SK-N-MC (cell line): Measurements from ENCODE around the gene FAM47E.

Source experiments
- DNase-seq: peaks from one replicate; pipeline ENCODE4 v3.0.0-alpha.2; 2011; ENCODE audit warnings: low read depth, low spot score
- H3K27ac ChIP-seq: fragments of 200-600 bp; sonication (generic); 2 replicates; pipeline ENCODE4 v1.5.1; 2016; ENCODE audit warnings: mixed run types
- H3K36me3 ChIP-seq: fragments of 200-600 bp; sonication (generic); 2 replicates; pipeline ENCODE4 v1.6.1; 2017; ENCODE audit warnings: antibody characterized with exemption, low read length, mixed read lengths; ENCODE audit not compliant: insufficient read depth
- H3K4me3 ChIP-seq: fragments of 200-600 bp; sonication (generic); 2 replicates; pipeline ENCODE4 v1.5.1; 2016
- H3K9ac ChIP-seq: fragments of 200-600 bp; sonication (generic); 2 replicates; pipeline ENCODE4 v1.8.0; 2017; ENCODE audit warnings: mixed run types, mixed read lengths; ENCODE audit not compliant: insufficient read length
- H3K9me3 ChIP-seq: fragments of 200-600 bp; sonication (generic); 2 replicates; pipeline ENCODE4 v1.6.1; 2017; ENCODE audit warnings: low read depth, mild to moderate bottlenecking, antibody characterized with exemption, low read length, moderate library complexity, mixed read lengths
- EZH2 ChIP-seq: fragments of 200-600 bp; sonication (generic); IDR thresholded peaks from one replicate; pipeline ENCODE4 v1.6.1; 2017; ENCODE audit warnings: antibody characterized with exemption
- FOXP2 ChIP-seq: optimal IDR thresholded peaks from 2 replicates; pipeline ENCODE3; 2011; ENCODE audit warnings: mild to moderate bottlenecking, moderate library complexity; ENCODE audit not compliant: insufficient read depth; ENCODE audit errors: extremely low read length, control extremely low read depth
- POLR2AphosphoS5 ChIP-seq: IDR thresholded peaks from 2 replicates; pipeline ENCODE4 v1.6.1; 2012; ENCODE audit warnings: mild to moderate bottlenecking, low read depth, low read length, borderline replicate concordance

FAM47E gene

GRCh38 chr4:76313547-76313946 lies 62.0 kb downstream of the FAM47E start:
- Histone ChIP-seq H3K4me3 (no peak overlapping the region), H3K36me3 (no peaks in the 10 kb centered on the region), H3K9me3 (no peaks in the 10 kb centered on the region), H3K27ac (no peak overlapping the region), H3K9ac (no peak overlapping the region)
- no peak for TF ChIP-seq EZH2
- no peak for TF ChIP-seq FOXP2
- TF ChIP-seq POLR2AphosphoS5: no peak
- DNase-seq: no peak

- no peak for DNase-seq
- Histone ChIP-seq H3K9me3 (no peaks in the 10 kb centered on the region), H3K36me3 (no peaks in the 10 kb centered on the region), H3K27ac (no peak overlapping the region), H3K4me3 (no peak overlapping the region), H3K9ac (no peak overlapping the region)
- TF ChIP-seq EZH2: no peak
- no peak for TF ChIP-seq FOXP2
- TF ChIP-seq POLR2AphosphoS5: no peak
Measured at GRCh38 chr4:76315267-76315918, 63.9 kb downstream of the FAM47E start.

- no peak overlapping the region for H3K27ac ChIP-seq
- H3K36me3 ChIP-seq: no peaks in the 10 kb centered on the region
- DNase-seq: no peak
- no peaks in the 10 kb centered on the region for H3K9me3 ChIP-seq
- H3K9ac ChIP-seq: no peak overlapping the region
- no peak overlapping the region for H3K4me3 ChIP-seq
- TF ChIP-seq POLR2AphosphoS5 (no peak), FOXP2 (no peak), EZH2 (no peak)
Measured at GRCh38 chr4:76316131-76316530, 64.6 kb downstream of the FAM47E start.

- TF ChIP-seq FOXP2 (no peak), EZH2 (no peak), POLR2AphosphoS5 (no peak)
- no peak for DNase-seq
- Histone ChIP-seq H3K36me3 (no peaks in the 10 kb centered on the region), H3K9ac (no peak overlapping the region), H3K27ac (no peak overlapping the region), H3K4me3 (no peak overlapping the region), H3K9me3 (0 out of 2 replicates have a peak, but pooled peaks cover 3% of the 10 kb centered on the region)
Measured at GRCh38 chr4:76322236-76322635, 70.7 kb downstream of the FAM47E start.

GRCh38 chr4:76325072-76325471 lies 73.6 kb downstream of the FAM47E start:
- Histone ChIP-seq H3K4me3 (no peak overlapping the region), H3K27ac (no peak overlapping the region), H3K9me3 (0 out of 2 replicates have a peak, but pooled peaks cover 3% of the 10 kb centered on the region), H3K9ac (no peak overlapping the region), H3K36me3 (no peaks in the 10 kb centered on the region)
- TF ChIP-seq EZH2 (no peak), POLR2AphosphoS5 (no peak), FOXP2 (no peak)
- DNase-seq: no peak

- Histone ChIP-seq H3K9me3 (0 out of 2 replicates have a peak, but pooled peaks cover 3% of the 10 kb centered on the region), H3K4me3 (no peak overlapping the region), H3K9ac (no peak overlapping the region), H3K36me3 (no peaks in the 10 kb centered on the region), H3K27ac (no peak overlapping the region)
- TF ChIP-seq EZH2: no peak
- TF ChIP-seq POLR2AphosphoS5: no peak
- TF ChIP-seq FOXP2: no peak
- DNase-seq: no peak
Measured at GRCh38 chr4:76326515-76326914, 75.0 kb downstream of the FAM47E start.
